GM23338 (cell line): ENCODE data around the gene C16orf87. TPM values are rescaled to one million over a fixed set of nuclear protein-coding genes. Genes with fewer than 3 reads are reported as not detected.

Source experiments
- ATAC-seq: fragments of 200-7000 bp; cut with Tn5 transposase; 3 replicates; pipeline ENCODE4 v1.9.1; 2020
- DNase-seq: peaks from one replicate; pipeline ENCODE4 v3.0.0-alpha.2; 2015; ENCODE audit warnings: low spot score
- H2AFZ ChIP-seq: fragments of 200-600 bp; sonication (generic); 2 replicates; pipeline ENCODE4 v1.8.0; 2016; ENCODE audit warnings: antibody characterized with exemption, mild to moderate bottlenecking, moderate library complexity
- H3F3A ChIP-seq: fragments of 200-600 bp; sonication (generic); replicated peaks from 2 replicates; pipeline ENCODE4 v1.8.0; 2017; ENCODE audit warnings: antibody characterized with exemption, mixed run types, low read depth
- H3K27ac ChIP-seq: fragments of 200-600 bp; sonication (generic); 2 replicates; pipeline ENCODE4 v1.6.1; 2016; ENCODE audit warnings: low read depth
- H3K27me3 ChIP-seq: fragments of 200-600 bp; sonication (generic); 2 replicates; pipeline ENCODE4 v1.8.0; 2016; ENCODE audit warnings: mild to moderate bottlenecking, mixed run types, moderate library complexity; ENCODE audit not compliant: insufficient read depth
- H3K36me3 ChIP-seq: fragments of 200-600 bp; sonication (generic); 2 replicates; pipeline ENCODE4 v1.8.0; 2016; ENCODE audit warnings: mild to moderate bottlenecking; ENCODE audit not compliant: insufficient read depth
- H3K4me1 ChIP-seq: fragments of 200-600 bp; sonication (generic); 2 replicates; pipeline ENCODE4 v1.8.0; 2016; ENCODE audit warnings: mild to moderate bottlenecking, moderate library complexity; ENCODE audit not compliant: insufficient read depth
- H3K4me2 ChIP-seq: fragments of 200-600 bp; sonication (generic); 2 replicates; pipeline ENCODE4 v1.7.1; 2017; ENCODE audit warnings: mixed run types
- H3K4me3 ChIP-seq: fragments of 200-600 bp; sonication (generic); 2 replicates; pipeline ENCODE4 v1.6.1; 2016; ENCODE audit warnings: mixed run types
- H3K79me2 ChIP-seq: fragments of 200-600 bp; sonication (generic); replicated peaks from 2 replicates; pipeline ENCODE4 v1.8.0; 2017; ENCODE audit warnings: mild to moderate bottlenecking; ENCODE audit not compliant: insufficient read depth
- H3K9me2 ChIP-seq: fragments of 200-600 bp; sonication (generic); 2 replicates; pipeline ENCODE4 v1.8.0; 2017; ENCODE audit not compliant: insufficient read depth
- H4K20me1 ChIP-seq: fragments of 200-600 bp; sonication (generic); replicated peaks from 2 replicates; pipeline ENCODE4 v1.8.0; 2017; ENCODE audit warnings: mild to moderate bottlenecking; ENCODE audit not compliant: insufficient read depth
- H3K27ac Mint-ChIP-seq: 2 replicates; pipeline ENCODE4 v1.8.0; 2020; ENCODE audit warnings: inconsistent platforms, mild to moderate bottlenecking, moderate library complexity, mixed read lengths
- H3K27me3 Mint-ChIP-seq: 3 replicates; pipeline ENCODE4 v1.8.0; 2022; ENCODE audit warnings: low read depth, mild to moderate bottlenecking, moderate library complexity, mixed read lengths, inconsistent platforms; ENCODE audit not compliant: insufficient read depth, poor library complexity
- H3K36me3 Mint-ChIP-seq: 3 replicates; pipeline ENCODE4 v1.8.0; 2021; ENCODE audit warnings: low read depth, mild to moderate bottlenecking, inconsistent platforms, moderate library complexity, mixed read lengths
- H3K4me1 Mint-ChIP-seq: 3 replicates; pipeline ENCODE4 v1.8.0; 2020; ENCODE audit warnings: mild to moderate bottlenecking, inconsistent platforms, mixed read lengths
- H3K4me3 Mint-ChIP-seq: 3 replicates; pipeline ENCODE4 v1.8.0; 2021; ENCODE audit warnings: moderate library complexity, mild to moderate bottlenecking, inconsistent platforms, mixed read lengths
- H3K9me3 Mint-ChIP-seq: 3 replicates; pipeline ENCODE4 v1.8.0; 2020; ENCODE audit warnings: moderate library complexity, mild to moderate bottlenecking, inconsistent platforms, mixed read lengths
- CREB1 ChIP-seq: fragments of 250-450 bp; sonication (Bioruptor Pico); IDR thresholded peaks from 2 replicates; pipeline ENCODE4 v1.5.0; 2020; ENCODE audit warnings: low read depth, mild to moderate bottlenecking, moderate library complexity
- CTCF ChIP-seq, 2 experiments: fragments of 200-600 bp in 1 of 2; sonication (generic) in 1 of 2; conservative IDR thresholded peaks; 2 replicates each; pipeline versions ENCODE4 v1.5.1 to v1.6.1; 2016 to 2017; ENCODE audit warnings: antibody characterized with exemption in 2 of 2, low read depth in 2 of 2, mild to moderate bottlenecking in 2 of 2, moderate library complexity in 1 of 2
- ETS1 ChIP-seq: IDR thresholded peaks from 2 replicates; pipeline ENCODE4 v1.6.1; 2016; ENCODE audit warnings: antibody characterized with exemption
- EZH2 ChIP-seq: fragments of 200-600 bp; sonication (generic); IDR thresholded peaks from one replicate; pipeline ENCODE4 v1.8.0; 2017; ENCODE audit warnings: antibody characterized with exemption, mild to moderate bottlenecking, low read depth; ENCODE audit not compliant: unreplicated experiment
- JUNB ChIP-seq: IDR thresholded peaks from one replicate; pipeline ENCODE4 v1.6.1; 2016; ENCODE audit warnings: antibody characterized with exemption; ENCODE audit not compliant: unreplicated experiment
- POLR2AphosphoS5 ChIP-seq: IDR thresholded peaks from 2 replicates; pipeline ENCODE4 v1.6.1; 2016; ENCODE audit warnings: antibody characterized with exemption, low read depth
- ZNF114 ChIP-seq: fragments of 250-450 bp; sonication (Bioruptor Pico); IDR thresholded peaks from 2 replicates; pipeline ENCODE4 v1.5.0; 2020; ENCODE audit warnings: mild to moderate bottlenecking, moderate library complexity
- polyA plus RNA-seq: library from polyadenylated mRNA; unstranded; fragments of >200 nt; fragmentation: Nextera tagmentation; extraction: Ambion mirVana; gene quantifications from 2 replicates; pipeline ENCODE4 v1.2.1, GENCODE V29; 2016
- total RNA-seq: library from RNA; depleted of rRNA; stranded (reverse); fragments of >200 nt; shearing (Covaris generic); gene quantifications from 2 replicates; pipeline ENCODE4 v1.2.3, GENCODE V29; 2014

C16orf87 gene
- total and polyA plus RNA-seq, 2 experiments from 2014 or later = 23.4 to 46.0 TPM

- no peak for TF ChIP-seq ETS1
- TF ChIP-seq ZNF114 (CRISPR knock-in tag) = no peak
- TF ChIP-seq JUNB = no peak
- no peak for TF ChIP-seq CTCF (conservative IDR thresholded peaks at IDR 0.05; ENCODE audit: low read depth in 2 of 2)
These were observed 42.0 kb downstream of the C16orf87 start (continued) for GRCh38 chr16:46788891-46789474.

GRCh38 chr16:46787909-46788308 lies 43.1 kb downstream of the C16orf87 start:
- ATAC-seq = no peak
- Histone ChIP-seq H3K4me2 (peak overlapping the region; percentile 70; the same call in 1 of the 2 replicates), H2AFZ (no peak overlapping the region), H3K27ac (no peak overlapping the region), H3K27me3 (no peaks in the 10 kb centered on the region), H3K4me1 (peaks cover 35% of the 10 kb centered on the region), H4K20me1 (no peaks in the 10 kb centered on the region), H3F3A (no peaks in the 10 kb centered on the region), H3K4me3 (no peak overlapping the region), H3K79me2 (no peaks in the 10 kb centered on the region), H3K9me2 (no peaks in the 10 kb centered on the region), H3K36me3 (no peaks in the 10 kb centered on the region)
- TF ChIP-seq POLR2AphosphoS5 (no peak), CREB1 (no peak), EZH2 (no peak), CTCF (conservative IDR thresholded peaks at IDR 0.05; ENCODE audit: low read depth in 2 of 2) (no peak)
- Mint-ChIP-seq H3K4me3 (no peak overlapping the region), H3K4me1 (peaks cover 30% of the 10 kb centered on the region), H3K27ac (no peak overlapping the region), H3K36me3 (peaks cover 9% of the 10 kb centered on the region), H3K27me3 (no peaks in the 10 kb centered on the region), H3K9me3 (peaks cover 10% of the 10 kb centered on the region)
- DNase-seq = no peak
